Chondrocyte (in vitro differentiated cells): ENCODE data around the gene CORO7. TPM values are rescaled to one million over a fixed set of nuclear protein-coding genes. Genes with fewer than 3 reads are reported as not detected.

Experiments
- DNase-seq: peaks from one replicate; pipeline ENCODE4 v3.0.0; 2021; ENCODE audit warnings: mixed read lengths, low spot score
- H3K27ac Mint-ChIP-seq: one replicate; pipeline ENCODE4 v1.8.0; 2021; ENCODE audit warnings: mild to moderate bottlenecking, moderate library complexity, mixed read lengths; ENCODE audit not compliant: unreplicated experiment
- H3K27me3 Mint-ChIP-seq: 2 replicates; pipeline ENCODE4 v1.8.0; 2021; ENCODE audit warnings: low read depth, mixed read lengths
- H3K36me3 Mint-ChIP-seq: 2 replicates; pipeline ENCODE4 v1.8.0; 2021; ENCODE audit warnings: low read depth, mixed read lengths
- H3K4me1 Mint-ChIP-seq: 2 replicates; pipeline ENCODE4 v1.8.0; 2021; ENCODE audit warnings: low read depth, mild to moderate bottlenecking, mixed read lengths
- H3K4me3 Mint-ChIP-seq: one replicate; pipeline ENCODE4 v1.8.0; 2021; ENCODE audit warnings: mild to moderate bottlenecking, moderate library complexity, mixed read lengths; ENCODE audit not compliant: unreplicated experiment
- H3K9me3 Mint-ChIP-seq: 2 replicates; pipeline ENCODE4 v1.8.0; 2021; ENCODE audit warnings: low read depth, mixed read lengths
- CTCF ChIP-seq: fragments of 200-600 bp; sonication (generic); IDR thresholded peaks from 2 replicates; pipeline ENCODE4 v1.5.0; 2021; ENCODE audit warnings: antibody characterized with exemption, mild to moderate bottlenecking, moderate library complexity
- total RNA-seq: library from RNA; stranded (reverse); gene quantifications from 3 replicates; pipeline ENCODE4 v1.2.1, GENCODE V29; 2021

The CORO7 gene
- total RNA-seq, 1 donor from 2014 or later: 24.6 TPM

- Mint-ChIP-seq H3K27me3 (no peaks in the 10 kb centered on the region), H3K4me1 (peaks cover 32% of the 10 kb centered on the region), H3K9me3 (no peaks in the 10 kb centered on the region), H3K27ac (no peak overlapping the region), H3K36me3 (no peaks in the 10 kb centered on the region), H3K4me3 (no peak overlapping the region)
- TF ChIP-seq CTCF: peak; percentile 84
- DNase-seq: no peak
These were observed 102.5 kb downstream of the CORO7 start for GRCh38 chr16:4313563-4314531.

- H3K4me1 Mint-ChIP-seq: peaks cover 29% of the 10 kb centered on the region
- peak; percentile 95 for DNase-seq
- no peak overlapping the region for H3K4me3 Mint-ChIP-seq
- no peaks in the 10 kb centered on the region for H3K36me3 Mint-ChIP-seq
- H3K27me3 Mint-ChIP-seq: no peaks in the 10 kb centered on the region
- H3K27ac Mint-ChIP-seq: peak overlapping the region; percentile 77
- H3K9me3 Mint-ChIP-seq: no peaks in the 10 kb centered on the region
- TF ChIP-seq CTCF: peak; percentile 86
These were observed 106.5 kb downstream of the CORO7 start for GRCh38 chr16:4309833-4310266.

- Mint-ChIP-seq H3K4me3 (no peak overlapping the region), H3K27ac (peak overlapping the region; percentile 77), H3K27me3 (no peaks in the 10 kb centered on the region), H3K9me3 (no peaks in the 10 kb centered on the region), H3K36me3 (no peaks in the 10 kb centered on the region), H3K4me1 (peaks cover 27% of the 10 kb centered on the region)
- TF ChIP-seq CTCF: no peak
- no peak for DNase-seq
These were observed 107.1 kb downstream of the CORO7 start for GRCh38 chr16:4309102-4309832.

GRCh38 chr16:4307215-4308037 is 109.0 kb downstream of the CORO7 start:
- no peaks in the 10 kb centered on the region for H3K36me3 Mint-ChIP-seq
- H3K4me3 Mint-ChIP-seq: peak overlapping the region; percentile 74
- peaks cover 30% of the 10 kb centered on the region for H3K4me1 Mint-ChIP-seq

More at GRCh38 chr16:4307215-4308037, 109.0 kb downstream of the CORO7 start:
- DNase-seq: peak; percentile 93
- peak overlapping the region; percentile 88 for H3K27ac Mint-ChIP-seq
- H3K9me3 Mint-ChIP-seq: no peaks in the 10 kb centered on the region
- peak; percentile 18 for TF ChIP-seq CTCF
- H3K27me3 Mint-ChIP-seq: no peaks in the 10 kb centered on the region
